Fibroblast of villous mesenchyme (primary cell): ENCODE results near the gene MTA2. TPM values are rescaled to one million over a fixed set of nuclear protein-coding genes. Genes with fewer than 3 reads are reported as not detected.

ENCODE experiments used
- DNase-seq: peaks from one replicate; pipeline ENCODE4 v3.0.0-alpha.2; 2010; ENCODE audit warnings: low read depth
- H3K4me3 ChIP-seq: 2 replicates; pipeline ENCODE4 v1.5.1; 2011; ENCODE audit warnings: low read depth, mild to moderate bottlenecking, low read length
- CTCF ChIP-seq: IDR thresholded peaks from 2 replicates; pipeline ENCODE4 v1.5.1; 2012; ENCODE audit warnings: low read depth, mild to moderate bottlenecking, low read length; ENCODE audit not compliant: insufficient read depth
- total RNA-seq: library from RNA; depleted of rRNA; stranded (reverse); fragments of >200 nt; gene quantifications from 2 replicates; pipeline ENCODE4 v1.2.3, GENCODE V29; 2012

The MTA2 gene
- total RNA-seq, 1 donor, result 197 TPM

GRCh38 chr11:62612366-62613290 is 11.0 kb upstream of the MTA2 start, which contains the start of the genes EML3 and ROM1:
TSS of gene EML3 (minus strand) at chr11:62612775. CDS start at chr11:62612457, 318 bp downstream.
TSS of gene ROM1 (plus strand) at chr11:62613257. CDS start at chr11:62613282, 25 bp downstream.
- peak; percentile 84 for TF ChIP-seq CTCF
- DNase-seq, result peak; percentile 91
- H3K4me3 ChIP-seq, result peak within 1 kb of the TSS; percentile 63

GRCh38 chr11:62611705-62612365 is 10.2 kb upstream of the MTA2 start:
- TF ChIP-seq CTCF, result no peak
- peak overlapping the region; percentile 63 for H3K4me3 ChIP-seq
- peak; percentile 55 for DNase-seq

GRCh38 chr11:62610814-62611704 is 9.4 kb upstream of the MTA2 start:
- peak overlapping the region; percentile 63 for H3K4me3 ChIP-seq
- no peak for TF ChIP-seq CTCF
- no peak for DNase-seq

- no peak overlapping the region for H3K4me3 ChIP-seq
- DNase-seq, result no peak
- no peak for TF ChIP-seq CTCF
Measured at GRCh38 chr11:62610403-62610802, 8.7 kb upstream of the MTA2 start.

- no peak overlapping the region for H3K4me3 ChIP-seq
- TF ChIP-seq CTCF, result no peak
- DNase-seq, result no peak
Measured at GRCh38 chr11:62608776-62609175, 7.1 kb upstream of the MTA2 start.

GRCh38 chr11:62607714-62608113 is 6.0 kb upstream of the MTA2 start:
- no peak for TF ChIP-seq CTCF
- no peak overlapping the region for H3K4me3 ChIP-seq
- no peak for DNase-seq
